A673 (cell line): ENCODE results near the gene BLTP1. TPM values are rescaled to one million over a fixed set of nuclear protein-coding genes. Genes with fewer than 3 reads are reported as not detected.

Source experiments
- BruUV-seq: library from RNA; stranded (reverse); fragments of 400-500 nt; replicated peaks from 2 replicates; lab custom pipeline; 2021; lab: Mats Ljungman, UMichigan
- CTCF ChIA-PET: fragments of 300-600 bp; sonication (Branson Sonifier 250); formaldehyde crosslinking; loops from one replicate; lab custom pipeline; 2022; ENCODE audit warnings: antibody characterized with exemption; lab: Charles Lee
- POLR2A ChIA-PET: fragments of 300-600 bp; sonication (Branson Sonifier 250); formaldehyde crosslinking; loops from one replicate; lab custom pipeline; 2022; ENCODE audit warnings: antibody characterized with exemption; ENCODE audit not compliant: low non-redundant PET; lab: Charles Lee
- DNase-seq: peaks from one replicate; pipeline ENCODE4 v3.0.0-alpha.2; 2015; ENCODE audit warnings: low spot score
- H3K27ac ChIP-seq: fragments of 200-600 bp; sonication (generic); 2 replicates; pipeline ENCODE4 v1.5.1; 2016; ENCODE audit warnings: mixed run types, low read depth, mild to moderate bottlenecking, mixed read lengths, antibody characterized with exemption, low read length; ENCODE audit not compliant: poor library complexity, severe bottlenecking
- H3K27me3 ChIP-seq: fragments of 200-600 bp; sonication (generic); replicated peaks from 2 replicates; pipeline ENCODE4 v1.6.1; 2017; ENCODE audit warnings: mixed run types, low read depth, mild to moderate bottlenecking, mixed read lengths, antibody characterized with exemption, low read length; ENCODE audit not compliant: insufficient read depth, poor library complexity
- H3K36me3 ChIP-seq: fragments of 200-600 bp; sonication (generic); 2 replicates; pipeline ENCODE4 v1.6.1; 2016; ENCODE audit warnings: mixed run types, mild to moderate bottlenecking, mixed read lengths, antibody characterized with exemption, low read length; ENCODE audit not compliant: insufficient read depth, poor library complexity, severe bottlenecking
- H3K4me1 ChIP-seq: fragments of 200-600 bp; sonication (generic); 2 replicates; pipeline ENCODE4 v1.6.1; 2017; ENCODE audit warnings: mixed run types, mild to moderate bottlenecking, mixed read lengths, antibody characterized with exemption, low read length; ENCODE audit not compliant: insufficient read depth, poor library complexity, severe bottlenecking
- H3K4me3 ChIP-seq: fragments of 200-600 bp; sonication (generic); 2 replicates; pipeline ENCODE4 v1.5.1; 2016; ENCODE audit warnings: low read depth, mixed run types, mild to moderate bottlenecking, mixed read lengths, low read length; ENCODE audit not compliant: poor library complexity, severe bottlenecking
- H3K9me3 ChIP-seq: fragments of 200-600 bp; sonication (generic); 2 replicates; pipeline ENCODE4 v1.6.1; 2016; ENCODE audit warnings: mixed run types, low read depth, mild to moderate bottlenecking, mixed read lengths, antibody characterized with exemption, low read length; ENCODE audit not compliant: poor library complexity, severe bottlenecking
- CTCF ChIP-seq: fragments of 300-800, 200-600 bp; sonication (generic); conservative IDR thresholded peaks from 2 replicates; pipeline ENCODE4 v1.5.1; 2017; ENCODE audit warnings: low read depth, mild to moderate bottlenecking, antibody characterized with exemption, low read length, moderate library complexity, mixed read lengths
- EZH2 ChIP-seq: fragments of 200-600 bp; sonication (generic); IDR thresholded peaks from 2 replicates; pipeline ENCODE4 v1.6.1; 2017; ENCODE audit warnings: borderline replicate concordance, low read depth, mild to moderate bottlenecking, mixed read lengths, antibody characterized with exemption, low read length; ENCODE audit not compliant: poor library complexity, severe bottlenecking
- intact Hi-C: fragments of 100-400 bp; cut with micrococcal nuclease; formaldehyde crosslinking; loops from one replicate; pipeline ENCODE4 v1.10.0; 2022; ENCODE audit not compliant: unreplicated experiment
- total RNA-seq: library from RNA; stranded (reverse); gene quantifications from 2 replicates; pipeline ENCODE4 v1.2.3, GENCODE V29; 2021

Gene BLTP1
- total RNA-seq, 1 experiment from 2014 or later, result 23.9 TPM

- POLR2A ChIA-PET, result no interaction called here
- no peaks in the 10 kb centered on the region for H3K4me1 ChIP-seq
Measured at GRCh38 chr4:122121593-122121992, 30.5 kb upstream of the BLTP1 start.

DNA sequence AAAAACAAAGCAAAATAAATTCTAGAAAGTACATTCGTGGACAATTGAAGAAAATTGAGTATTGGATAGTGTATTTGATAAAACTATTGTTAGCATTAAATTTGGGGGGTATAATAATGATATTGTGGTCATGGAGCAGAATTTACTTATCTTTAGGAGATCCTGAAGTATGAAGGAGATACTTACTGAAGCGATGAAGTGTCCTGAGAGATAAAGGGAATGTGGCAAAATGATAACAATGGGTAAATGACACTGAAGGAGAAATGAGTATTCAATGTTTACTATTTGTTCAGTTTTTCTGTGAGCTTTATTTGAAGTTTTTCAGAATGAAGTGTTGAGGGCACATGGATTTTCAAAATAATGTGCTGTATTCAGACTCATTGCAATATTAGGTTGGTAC is 30.0 kb upstream of the BLTP1 start:
- H3K27me3 ChIP-seq, result no peaks in the 10 kb centered on the region
- DNase-seq, result no peak

More at GRCh38 chr4:122121593-122121992, 30.5 kb upstream of the BLTP1 start:
- CTCF ChIA-PET, result no interaction called here
- TF ChIP-seq CTCF, result no peak
- TF ChIP-seq EZH2, result no peak
- Histone ChIP-seq H3K27ac (no peak overlapping the region), H3K36me3 (no peaks in the 10 kb centered on the region), H3K4me3 (no peak overlapping the region), H3K9me3 (no peaks in the 10 kb centered on the region), H3K27me3 (no peaks in the 10 kb centered on the region)
- BruUV-seq, result no TSS peak
- no peak for DNase-seq
- intact Hi-C loops, result no loop called here

DNA sequence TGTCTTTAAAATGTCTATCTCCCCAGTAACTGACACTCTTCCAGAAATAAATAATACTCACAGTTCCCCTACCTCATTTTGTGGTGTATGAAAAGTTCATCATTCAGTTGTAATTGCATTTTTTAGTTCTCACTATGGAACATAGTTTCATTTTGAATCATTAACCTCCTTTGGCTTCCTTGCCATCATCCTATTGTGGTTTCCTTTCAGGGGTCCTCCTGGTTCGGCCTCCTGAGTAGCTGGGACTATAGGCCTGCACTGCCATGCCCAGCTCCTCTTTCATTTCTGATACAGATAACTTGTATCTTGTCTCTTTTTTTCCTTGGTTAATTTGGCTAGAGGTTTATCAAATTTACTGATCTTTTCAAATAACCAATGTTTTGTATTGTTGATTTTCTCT is 23.1 kb upstream of the BLTP1 start:
- ChIA-PET CTCF (no interaction called here), POLR2A (no interaction called here)
- DNase-seq, result no peak
- intact Hi-C loops, result no loop called here
- no TSS peak for BruUV-seq
- Histone ChIP-seq H3K4me3 (no peak overlapping the region), H3K4me1 (no peaks in the 10 kb centered on the region), H3K27ac (no peak overlapping the region), H3K36me3 (no peaks in the 10 kb centered on the region), H3K27me3 (peaks cover 1% of the 10 kb centered on the region), H3K9me3 (no peaks in the 10 kb centered on the region)
- no peak for TF ChIP-seq CTCF
- no peak for TF ChIP-seq EZH2

More for the DNA sequence above, 30.0 kb upstream of the BLTP1 start:
- intact Hi-C loops, result no loop called here
- H3K4me3 ChIP-seq, result no peak overlapping the region
- no peaks in the 10 kb centered on the region for H3K4me1 ChIP-seq
- no peaks in the 10 kb centered on the region for H3K9me3 ChIP-seq
- ChIA-PET POLR2A (no interaction called here), CTCF (no interaction called here)
- no peaks in the 10 kb centered on the region for H3K36me3 ChIP-seq
- TF ChIP-seq CTCF, result no peak
- no peak for TF ChIP-seq EZH2
- no peak overlapping the region for H3K27ac ChIP-seq
- no TSS peak for BruUV-seq
